Osteocyte (in vitro differentiated cells): ENCODE measurements around the gene PHC3. TPM values are rescaled to one million over a fixed set of nuclear protein-coding genes. Genes with fewer than 3 reads are reported as not detected.

Source experiments
- DNase-seq: peaks from one replicate; pipeline ENCODE4 v3.0.0; 2021; ENCODE audit warnings: mixed read lengths; ENCODE audit not compliant: unreplicated experiment; ENCODE audit errors: extremely low spot score
- H3K27ac Mint-ChIP-seq: one replicate; pipeline ENCODE4 v1.8.0; 2021; ENCODE audit warnings: mild to moderate bottlenecking, mixed read lengths; ENCODE audit not compliant: unreplicated experiment
- H3K27me3 Mint-ChIP-seq: one replicate; pipeline ENCODE4 v1.8.0; 2021; ENCODE audit warnings: mixed read lengths; ENCODE audit not compliant: unreplicated experiment
- H3K36me3 Mint-ChIP-seq: one replicate; pipeline ENCODE4 v1.8.0; 2021; ENCODE audit warnings: mixed read lengths; ENCODE audit not compliant: unreplicated experiment
- H3K4me1 Mint-ChIP-seq: one replicate; pipeline ENCODE4 v1.8.0; 2021; ENCODE audit warnings: mixed read lengths; ENCODE audit not compliant: unreplicated experiment
- H3K4me3 Mint-ChIP-seq: one replicate; pipeline ENCODE4 v1.8.0; 2021; ENCODE audit warnings: mild to moderate bottlenecking, moderate library complexity, mixed read lengths; ENCODE audit not compliant: unreplicated experiment
- H3K9me3 Mint-ChIP-seq: one replicate; pipeline ENCODE4 v1.8.0; 2021; ENCODE audit warnings: mixed read lengths; ENCODE audit not compliant: unreplicated experiment
- CTCF ChIP-seq: fragments of 200-600 bp; sonication (generic); IDR thresholded peaks from 2 replicates; pipeline ENCODE4 v1.5.0; 2021; ENCODE audit warnings: antibody characterized with exemption, mild to moderate bottlenecking, moderate library complexity
- total RNA-seq: library from RNA; stranded (reverse); gene quantifications from 2 replicates; pipeline ENCODE4 v1.2.1, GENCODE V29; 2021

The PHC3 gene
- total RNA-seq, 1 donor from 2014 or later, result 52.3 TPM

DNA sequence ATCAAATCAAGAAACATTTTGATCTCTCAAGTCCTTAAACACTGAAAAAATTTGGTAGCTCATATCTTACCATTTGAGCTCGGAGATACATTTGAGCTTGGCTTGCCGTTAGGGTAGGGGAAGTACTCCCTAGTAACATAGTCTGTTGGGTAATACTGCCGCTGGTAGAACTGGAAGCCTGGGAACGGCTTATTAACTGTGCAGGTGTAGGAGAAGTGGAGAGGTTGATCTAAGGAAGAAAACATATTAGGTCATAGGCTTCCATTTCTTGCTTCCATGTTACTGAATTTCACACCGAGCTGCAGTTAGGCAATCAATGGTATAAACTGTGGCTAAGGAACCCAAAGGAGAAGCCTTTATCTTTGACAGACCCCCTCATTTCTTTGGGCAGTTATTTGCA, 32.5 kb downstream of the PHC3 start:
- peaks cover 13% of the 10 kb centered on the region for H3K4me1 Mint-ChIP-seq
- no peak overlapping the region for H3K4me3 Mint-ChIP-seq
- H3K27ac Mint-ChIP-seq, result no peak overlapping the region
- no peaks in the 10 kb centered on the region for H3K27me3 Mint-ChIP-seq
- no peak for TF ChIP-seq CTCF
- peaks cover 32% of the 10 kb centered on the region for H3K36me3 Mint-ChIP-seq
- DNase-seq, result no peak
- peaks cover 4% of the 10 kb centered on the region for H3K9me3 Mint-ChIP-seq

DNA sequence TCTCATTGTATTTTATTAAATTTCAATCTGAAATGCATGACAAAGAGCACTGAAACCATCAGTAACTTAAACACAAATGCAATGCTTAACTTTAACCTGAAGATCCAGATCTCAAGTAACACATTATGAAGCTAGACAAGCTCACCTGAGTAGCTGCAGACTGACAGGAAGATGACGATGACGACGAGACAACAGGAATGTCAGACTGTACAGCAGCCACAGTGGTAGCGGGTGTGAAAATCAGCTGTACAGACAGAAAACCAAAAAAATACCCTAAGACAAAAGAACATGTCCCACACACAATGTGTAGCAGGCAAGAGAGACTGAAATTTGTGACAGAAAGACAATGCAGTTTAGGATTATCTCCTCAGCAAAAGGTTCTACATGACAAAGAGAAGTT, 36.3 kb downstream of the PHC3 start:
- no peak for TF ChIP-seq CTCF

GRCh38 chr3:170144437-170144843, 37.1 kb downstream of the PHC3 start:
- Mint-ChIP-seq H3K4me3 (no peak overlapping the region), H3K27ac (no peak overlapping the region), H3K36me3 (peaks cover 36% of the 10 kb centered on the region), H3K27me3 (no peaks in the 10 kb centered on the region), H3K9me3 (no peaks in the 10 kb centered on the region), H3K4me1 (no peaks in the 10 kb centered on the region)
- no peak for TF ChIP-seq CTCF
- DNase-seq, result no peak

More for the DNA sequence above, 36.3 kb downstream of the PHC3 start:
- no peak for DNase-seq
- Mint-ChIP-seq H3K27me3 (no peaks in the 10 kb centered on the region), H3K27ac (no peak overlapping the region), H3K9me3 (no peaks in the 10 kb centered on the region), H3K4me3 (no peak overlapping the region), H3K36me3 (peaks cover 39% of the 10 kb centered on the region), H3K4me1 (no peaks in the 10 kb centered on the region)

DNA sequence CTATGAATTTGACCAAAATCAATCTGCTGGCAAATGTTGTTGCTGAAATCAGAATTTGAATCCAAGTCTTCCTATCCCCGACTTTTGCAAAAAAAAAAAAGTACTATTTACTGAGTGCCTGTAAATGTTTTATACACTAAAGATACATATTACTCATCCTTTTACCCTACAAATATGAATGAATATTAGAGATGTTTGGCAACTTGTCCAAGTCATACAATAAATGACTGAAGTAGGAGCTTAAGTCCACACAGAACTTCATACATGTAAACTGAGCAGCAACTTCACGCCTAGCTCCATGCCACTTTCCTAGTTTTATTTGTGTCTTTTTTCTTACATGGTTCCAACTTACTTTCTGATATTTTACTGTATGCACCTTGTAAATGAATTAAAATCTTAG, 39.2 kb downstream of the PHC3 start:
- Mint-ChIP-seq H3K36me3 (peaks cover 38% of the 10 kb centered on the region), H3K27ac (no peak overlapping the region), H3K4me1 (peaks cover 2% of the 10 kb centered on the region), H3K4me3 (no peak overlapping the region), H3K9me3 (no peaks in the 10 kb centered on the region), H3K27me3 (no peaks in the 10 kb centered on the region)
- no peak for TF ChIP-seq CTCF
- DNase-seq, result no peak

DNA sequence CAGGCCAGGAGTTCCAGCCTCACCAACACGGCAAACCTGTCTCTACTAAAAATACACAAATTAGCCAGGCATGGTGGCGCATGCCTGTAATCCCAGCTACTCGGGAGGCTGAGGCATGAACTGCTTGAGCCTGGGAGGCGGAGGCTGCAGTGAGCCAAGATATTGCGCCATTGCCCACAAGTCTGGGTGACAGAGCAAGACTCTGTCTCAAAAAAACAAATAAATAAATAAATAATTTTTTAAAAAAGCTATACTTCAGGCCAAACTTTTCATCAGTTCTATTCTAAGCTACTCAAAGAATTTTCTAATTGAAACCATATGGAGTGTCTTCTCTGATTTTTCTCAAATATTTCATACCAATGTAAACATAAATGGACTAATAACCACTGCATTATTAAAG, 43.5 kb downstream of the PHC3 start:
- H3K4me3 Mint-ChIP-seq, result no peak overlapping the region
- H3K27ac Mint-ChIP-seq, result peak overlapping the region; percentile 41
- H3K36me3 Mint-ChIP-seq, result peaks cover 47% of the 10 kb centered on the region
- no peaks in the 10 kb centered on the region for H3K27me3 Mint-ChIP-seq
- H3K4me1 Mint-ChIP-seq, result peaks cover 2% of the 10 kb centered on the region
- no peak for DNase-seq
- H3K9me3 Mint-ChIP-seq, result no peaks in the 10 kb centered on the region
- no peak for TF ChIP-seq CTCF
